Testis (tissue), 3 donors: ENCODE data around the gene ST8SIA5. TPM values are rescaled to one million over a fixed set of nuclear protein-coding genes. Genes with fewer than 3 reads are reported as not detected.

Experiments used
- DNase-seq: peaks from one replicate; pipeline ENCODE4 v3.0.0-alpha.2; 2019
- H3K27ac ChIP-seq, 2 donors: fragments of 200-600 bp; sonication (generic); one replicate each; pipeline ENCODE4 v1.5.1; 2019
- H3K27me3 ChIP-seq: fragments of 200-600 bp; sonication (generic); one replicate; pipeline ENCODE4 v1.5.1; 2019
- H3K36me3 ChIP-seq: fragments of 200-600 bp; sonication (generic); one replicate; pipeline ENCODE4 v1.5.1; 2017; ENCODE audit warnings: low read depth; ENCODE audit errors: missing control alignments
- H3K4me1 ChIP-seq: fragments of 200-600 bp; sonication (generic); one replicate; pipeline ENCODE4 v1.5.1; 2019
- H3K4me3 ChIP-seq, 2 donors: fragments of 200-600 bp; sonication (generic); one replicate each; pipeline ENCODE4 v1.5.1; 2017 to 2019
- H3K9me3 ChIP-seq: fragments of 200-600 bp; sonication (generic); one replicate; pipeline ENCODE4 v1.5.1; 2017
- CTCF ChIP-seq, 3 experiments: fragments of 450-650 bp in 2 of 3; fragments of 200-600 bp in 1 of 3; sonication (generic) in 1 of 3; IDR thresholded peaks; one replicate each; pipeline ENCODE4 v1.5.1; 2016 to 2019; ENCODE audit warnings: antibody characterized with exemption in 3 of 3, mild to moderate bottlenecking in 2 of 3, moderate library complexity in 1 of 3
- POLR2A ChIP-seq: fragments of 450-650 bp; IDR thresholded peaks from one replicate; pipeline ENCODE4 v1.6.1; 2017; ENCODE audit warnings: antibody characterized with exemption, mild to moderate bottlenecking, moderate library complexity
- WGBS, 2 donors: methylation state at CpG; one replicate each; pipeline ENCODE4 v1.1.5; 2018; 5-methylcytosine and 5-hydroxymethylcytosine counted together
- intact Hi-C: fragments of 100-400 bp; cut with DNase I; formaldehyde crosslinking; loops from one replicate; pipeline ENCODE4 v1.15.1; 2023; ENCODE audit warnings: low total_unique reads
- polyA plus RNA-seq: library from polyadenylated mRNA; stranded (reverse); fragments of 350-450 nt; fragmentation: Illumina TruSeq; extraction: RNeasy Lipid Tissue Mini Kit (QIAGEN cat#74804); gene quantifications from one replicate; pipeline ENCODE4 v1.2.3, GENCODE V29; 2014; ENCODE audit warnings: low read depth, low replicate concordance; ENCODE audit not compliant: insufficient read depth
- total RNA-seq, 2 donors: library from RNA; depleted of rRNA; stranded (reverse); fragments of >200 nt; gene quantifications; one replicate each; pipeline ENCODE4 v1.2.3, GENCODE V29; 2016

Gene ST8SIA5
- total and polyA plus RNA-seq, 3 donors from 2014 or later = 1.3 to 2.1 (median 1.6) TPM

DNA sequence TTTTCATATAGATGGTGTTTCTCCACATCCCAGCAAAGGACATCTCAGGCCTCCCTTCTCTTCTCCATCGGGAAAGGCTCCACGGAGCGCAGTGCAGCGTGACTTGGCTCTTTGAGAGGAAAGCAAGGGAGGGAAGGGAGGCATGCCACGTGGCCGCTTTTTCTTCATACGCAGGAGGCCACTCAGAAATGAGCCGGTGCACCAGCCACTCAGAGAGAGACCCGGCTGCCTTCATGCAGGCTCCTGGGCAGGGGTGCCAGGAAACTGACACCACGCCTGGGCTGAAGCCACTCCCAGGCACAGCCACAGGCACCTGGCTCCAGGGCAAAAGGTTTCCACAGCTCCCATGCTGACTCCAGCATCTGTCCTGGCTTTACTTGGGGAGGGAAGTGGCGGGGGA, 88.7 kb downstream of the ST8SIA5 start:
- Histone ChIP-seq H3K27me3 (no peaks in the 10 kb centered on the region), H3K4me3 (no peak overlapping the region), H3K27ac (no peak overlapping the region), H3K9me3 (no peaks in the 10 kb centered on the region), H3K4me1 (no peaks in the 10 kb centered on the region), H3K36me3 (no peaks in the 10 kb centered on the region)
- no peak for DNase-seq
- intact Hi-C loops = no loop called here
- TF ChIP-seq POLR2A (no peak), CTCF (IDR thresholded peaks at IDR 0.05) (no peak)
- 75 to 78% methylated on average over 7 to 11 of the region's 11 CpGs for WGBS, 2 donors

GRCh38 chr18:46663539-46663938, 93.3 kb downstream of the ST8SIA5 start:
- DNase-seq = no peak
- Histone ChIP-seq H3K4me1 (no peaks in the 10 kb centered on the region), H3K4me3 (no peak overlapping the region), H3K36me3 (no peaks in the 10 kb centered on the region), H3K9me3 (no peaks in the 10 kb centered on the region), H3K27me3 (no peaks in the 10 kb centered on the region), H3K27ac (no peak overlapping the region)
- TF ChIP-seq CTCF (IDR thresholded peaks at IDR 0.05) (no peak), POLR2A (no peak)
- 100% methylated on average over 1 of the region's 1 CpG for WGBS, 2 donors
- intact Hi-C loops = no loop called here

- no peaks in the 10 kb centered on the region for H3K27me3 ChIP-seq
- no peak overlapping the region for H3K27ac ChIP-seq
- TF ChIP-seq POLR2A = no peak
- TF ChIP-seq CTCF (IDR thresholded peaks at IDR 0.05) = no peak
- H3K4me1 ChIP-seq = no peaks in the 10 kb centered on the region
- no peaks in the 10 kb centered on the region for H3K36me3 ChIP-seq
- no peak overlapping the region for H3K4me3 ChIP-seq
- intact Hi-C loops = no loop called here
- no peaks in the 10 kb centered on the region for H3K9me3 ChIP-seq
- WGBS, 2 donors = 74 to 87% methylated on average over 8 to 9 of the region's 9 CpGs
- peak; percentile 49 for DNase-seq
Measured at GRCh38 chr18:46660957-46661749, 95.7 kb downstream of the ST8SIA5 start.

GRCh38 chr18:46659484-46659883, 97.4 kb downstream of the ST8SIA5 start:
- 90 to 91% methylated on average over 3 of the region's 3 CpGs for WGBS, 2 donors
- no peaks in the 10 kb centered on the region for H3K4me1 ChIP-seq
- intact Hi-C loops = loop anchor here (5.0 to 10.0 kb wide), 2 partner anchors 377 to 485 kb away; a partner anchor contains a TSS

More at GRCh38 chr18:46659484-46659883, 97.4 kb downstream of the ST8SIA5 start:
- H3K9me3 ChIP-seq = no peaks in the 10 kb centered on the region
- DNase-seq = no peak
- H3K27ac ChIP-seq = no peak overlapping the region
- no peaks in the 10 kb centered on the region for H3K36me3 ChIP-seq
- no peak overlapping the region for H3K4me3 ChIP-seq
- TF ChIP-seq CTCF (IDR thresholded peaks at IDR 0.05) (no peak), POLR2A (no peak)
- no peaks in the 10 kb centered on the region for H3K27me3 ChIP-seq
